T-helper 2 cell treated with Interferon-gamma antibody and Interleukin-4, amounts not matched to agents 100 ng/mL and 5 ng/mL, for 36 hours (primary cell): ENCODE results near the gene RAI2. TPM values are rescaled to one million over a fixed set of nuclear protein-coding genes. Genes with fewer than 3 reads are reported as not detected.

ENCODE experiments used
- intact Hi-C: fragments of 100-400 bp; cut with micrococcal nuclease; formaldehyde crosslinking; loops from one replicate; pipeline ENCODE4 v1.15.1; 2023
- total RNA-seq: library from RNA; stranded (reverse); gene quantifications from 2 replicates; pipeline ENCODE4 v1.2.3, GENCODE V29; 2022

RAI2 gene
- 0.09 TPM in 1 of 2 replicates, not detected in the other for total RNA-seq

GRCh38 chrX:17860811-17861488, at the start of gene RAI2:
Gene RAI2, minus strand, starts transcription at chrX:17861298. Its CDS starts 59,288 bp downstream, at chrX:17802010.
- intact Hi-C loops: no loop called here

DNA sequence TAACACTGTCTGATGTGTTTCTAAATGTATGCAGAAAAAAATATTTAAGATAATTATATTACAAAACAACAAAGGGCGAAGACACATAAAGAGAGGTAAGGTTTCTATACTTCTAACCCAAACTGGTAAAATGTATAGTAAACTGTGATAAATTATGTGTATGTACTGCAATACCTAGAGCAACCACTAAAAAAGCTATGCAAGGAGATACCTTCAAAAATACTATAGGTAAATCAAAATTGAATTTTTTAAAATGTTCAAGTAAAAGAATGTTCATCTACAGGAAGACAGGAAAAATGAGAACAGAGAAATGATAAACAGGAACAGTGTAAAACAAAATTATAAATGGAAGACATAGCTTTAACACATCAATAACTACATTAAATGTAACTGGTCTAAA, 27.3 kb upstream of the RAI2 start:
- intact Hi-C loops: no loop called here

- intact Hi-C loops: no loop called here
Observed at GRCh38 chrX:17882680-17883079, 21.6 kb upstream of the RAI2 start.

DNA sequence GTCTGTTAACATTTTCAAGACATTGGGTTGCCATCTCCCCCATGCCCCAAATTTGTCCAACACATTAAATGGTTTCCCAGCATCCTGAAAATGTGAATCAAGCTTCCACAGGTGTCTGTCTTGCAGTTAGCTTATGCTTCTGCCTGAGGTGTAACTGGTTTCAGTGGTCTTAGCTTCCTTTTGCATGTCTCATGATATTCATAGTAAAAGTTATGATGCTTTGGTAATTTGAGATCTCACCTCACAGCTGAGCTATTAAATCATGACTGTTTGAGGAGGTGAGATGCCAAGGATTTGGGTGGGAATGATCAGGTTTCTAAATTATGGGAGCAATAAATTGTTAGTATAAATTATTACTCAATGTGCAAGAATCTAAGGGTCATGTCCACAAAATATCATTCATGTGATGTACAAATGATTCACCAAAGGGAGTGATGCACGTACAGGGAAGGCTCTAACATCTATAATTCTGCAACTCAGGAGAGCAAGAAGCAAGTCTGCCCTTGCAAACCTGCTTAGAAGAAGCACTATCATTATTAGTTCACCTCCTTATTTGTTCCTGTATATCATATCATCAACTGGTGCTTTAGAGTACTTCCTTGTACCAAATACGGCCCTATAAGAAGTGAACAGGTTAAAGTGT, 17.1 kb upstream of the RAI2 start:
- intact Hi-C loops: no loop called here

- intact Hi-C loops: no loop called here
Observed at GRCh38 chrX:17876135-17876534, 15.0 kb upstream of the RAI2 start.

DNA sequence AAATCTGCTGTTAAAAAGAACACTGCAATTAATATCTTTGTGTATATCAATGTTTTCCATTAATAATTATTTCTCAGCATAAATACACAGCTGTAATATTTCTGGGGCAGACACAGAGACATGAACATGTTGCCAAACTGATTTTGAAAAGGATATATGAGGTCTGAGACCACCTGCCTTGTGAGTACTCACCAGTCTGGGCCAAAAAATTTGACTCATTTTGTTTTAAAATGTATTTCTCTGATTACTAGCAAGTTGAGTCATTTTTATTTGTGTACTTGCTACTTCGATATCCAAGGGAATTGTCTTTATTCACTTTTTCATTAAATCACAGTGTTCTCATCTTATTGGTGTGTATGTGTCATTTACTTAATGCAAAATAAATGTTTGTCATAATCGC, 8.5 kb upstream of the RAI2 start:
- intact Hi-C loops: no loop called here

DNA sequence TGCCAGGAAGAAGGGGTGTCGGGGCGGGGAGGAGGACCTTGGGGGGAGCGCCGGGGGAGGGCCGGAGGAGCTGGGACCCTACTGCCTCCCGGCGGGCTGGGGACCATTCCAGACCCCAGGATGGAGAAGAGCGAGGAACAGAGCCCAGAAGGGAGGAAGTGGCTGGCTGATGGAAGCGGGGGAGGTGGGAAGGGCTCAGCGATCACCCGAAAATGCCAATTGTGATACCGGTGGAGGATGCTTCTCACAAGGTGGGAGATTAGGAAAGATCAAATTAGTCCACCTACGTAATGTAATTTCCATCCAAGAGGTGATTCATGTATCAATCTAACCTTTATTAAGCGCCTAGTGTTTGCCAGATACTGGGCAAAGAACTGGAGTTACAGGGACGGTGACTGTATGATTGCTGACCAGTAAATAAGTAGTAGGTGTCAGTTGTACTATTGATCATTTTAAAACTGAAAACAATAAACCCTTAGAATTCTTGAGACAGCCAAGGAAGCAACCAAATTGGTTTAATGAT, 452 bp upstream of the RAI2 start:
- intact Hi-C loops: no loop called here

GRCh38 chrX:17860179-17860780, 818 bp downstream of the RAI2 start:
- intact Hi-C loops: no loop called here

- intact Hi-C loops: no loop called here
Observed at GRCh38 chrX:17859609-17860178, 1.4 kb downstream of the RAI2 start.

GRCh38 chrX:17854531-17854930, 6.6 kb downstream of the RAI2 start:
- intact Hi-C loops: no loop called here

DNA sequence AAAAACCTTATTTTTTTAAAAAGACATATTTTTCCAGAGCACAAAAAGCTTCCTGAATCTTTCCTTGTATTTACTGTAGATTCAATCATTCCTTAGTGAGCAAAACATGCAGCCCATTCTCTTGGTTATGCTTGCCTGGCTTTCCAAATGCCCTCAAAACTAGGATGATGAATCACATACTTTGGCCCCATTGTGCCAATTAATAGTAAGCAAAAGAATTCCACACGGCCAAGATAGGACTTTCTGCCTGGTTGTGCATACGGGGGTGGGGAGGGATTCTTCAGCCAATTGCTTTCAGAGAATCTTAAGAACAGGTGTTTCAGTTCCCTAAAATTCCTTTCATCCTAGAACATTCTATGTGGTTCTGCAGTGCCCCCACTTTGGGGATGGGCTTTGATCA, 7.0 kb downstream of the RAI2 start:
- intact Hi-C loops: no loop called here

DNA sequence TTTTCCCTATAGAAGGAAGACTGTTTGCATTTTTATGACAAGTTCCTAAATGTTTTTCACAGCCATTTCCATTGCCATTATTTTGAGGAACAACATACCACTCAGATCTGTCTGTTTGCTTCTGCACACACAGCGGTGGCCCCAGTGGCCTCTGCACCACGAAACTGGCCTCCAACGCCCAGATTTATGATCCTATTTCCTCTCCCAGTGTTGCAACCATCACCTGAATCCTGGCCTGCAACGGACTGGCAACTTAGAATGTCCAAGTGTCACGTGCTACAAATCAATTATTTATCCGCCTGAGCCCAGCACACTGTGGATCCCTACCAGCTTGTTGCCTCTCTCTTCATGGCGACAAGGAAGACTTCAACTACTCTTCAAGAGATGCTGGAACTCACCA, 9.2 kb downstream of the RAI2 start:
- intact Hi-C loops: no loop called here

- intact Hi-C loops: no loop called here
Observed at GRCh38 chrX:17848545-17849265, 12.4 kb downstream of the RAI2 start.

DNA sequence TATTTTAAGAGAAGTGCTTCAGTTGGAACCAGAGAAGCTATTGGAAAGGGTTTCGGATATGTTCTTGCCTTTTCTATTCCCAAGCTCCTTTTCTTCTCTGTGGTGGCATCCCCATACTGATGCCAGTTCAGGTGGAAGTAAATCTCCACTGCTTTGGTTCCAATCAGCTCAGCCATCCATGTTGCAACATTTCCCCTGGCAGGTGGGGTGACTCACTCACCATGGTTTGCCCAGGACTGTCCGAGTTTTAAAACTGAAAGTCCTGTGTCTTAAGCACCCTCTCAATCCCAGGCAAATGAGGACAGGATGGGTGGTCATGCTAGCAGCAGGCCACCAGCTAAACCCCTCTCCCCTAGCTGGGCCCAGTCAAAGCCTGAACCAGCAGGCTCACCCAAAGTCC, 15.1 kb downstream of the RAI2 start:
- intact Hi-C loops: no loop called here

DNA sequence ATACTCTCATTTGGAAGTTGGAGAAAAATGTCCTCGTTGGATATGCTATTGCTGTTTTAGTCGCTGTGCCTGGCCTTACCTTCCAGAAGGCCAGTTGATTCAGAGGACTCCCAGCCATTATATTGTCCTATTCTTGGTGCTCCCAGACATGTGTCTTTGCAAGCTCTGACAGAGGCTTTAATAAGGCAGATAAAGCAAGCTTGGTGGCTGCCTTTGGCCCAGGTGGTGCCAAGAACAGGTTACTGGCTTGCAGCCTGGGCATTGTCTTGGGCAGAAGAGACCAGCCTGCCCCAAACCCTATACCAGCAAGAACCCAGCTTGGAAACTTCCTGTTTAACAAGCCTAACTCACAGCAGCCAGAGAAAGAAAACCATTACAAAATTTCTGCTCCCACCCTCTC, 16.9 kb downstream of the RAI2 start:
- intact Hi-C loops: no loop called here

- intact Hi-C loops: no loop called here
Observed at GRCh38 chrX:17842769-17843525, 18.2 kb downstream of the RAI2 start.

- intact Hi-C loops: no loop called here
Observed at GRCh38 chrX:17839269-17839668, 21.8 kb downstream of the RAI2 start.

DNA sequence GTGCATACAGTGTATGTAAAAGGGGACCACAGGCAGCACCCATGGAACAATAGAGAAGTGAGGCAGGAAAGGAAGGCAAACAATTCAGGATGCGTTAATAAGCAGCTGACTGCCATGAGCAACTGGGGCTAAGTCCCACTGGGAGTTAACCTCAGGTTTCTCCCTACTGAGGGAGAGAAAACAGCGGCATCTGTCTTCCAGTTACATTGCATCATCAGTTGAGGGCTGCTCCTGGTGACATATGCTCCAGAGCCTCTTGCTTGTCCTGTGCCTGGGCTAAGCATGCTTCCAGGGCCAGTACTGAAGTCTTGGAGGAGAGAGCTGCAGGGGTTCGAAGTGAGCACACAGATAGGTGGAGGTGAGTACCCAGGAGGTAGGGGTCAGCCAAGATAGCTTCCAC, 24.3 kb downstream of the RAI2 start:
- intact Hi-C loops: no loop called here

GRCh38 chrX:17833954-17834353, 27.1 kb downstream of the RAI2 start:
- intact Hi-C loops: no loop called here

DNA sequence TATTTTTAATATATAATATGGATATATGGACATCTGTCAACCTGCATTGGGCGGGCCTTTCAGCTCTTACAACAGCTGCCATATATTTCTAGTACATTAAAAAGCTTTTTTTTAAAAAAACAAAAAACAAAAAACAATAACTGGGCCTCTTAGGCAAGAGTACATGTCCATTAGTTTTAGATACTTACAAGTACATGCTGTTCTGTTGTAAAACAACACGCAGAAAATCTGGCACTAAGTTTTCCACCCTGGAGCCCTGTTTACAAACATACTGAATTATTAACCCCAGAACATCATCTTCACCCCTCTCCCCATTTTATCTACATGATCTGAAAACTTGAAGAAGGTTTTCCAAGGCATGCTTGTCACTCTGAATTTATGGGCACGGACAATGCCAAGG, 29.8 kb downstream of the RAI2 start:
- intact Hi-C loops: no loop called here

DNA sequence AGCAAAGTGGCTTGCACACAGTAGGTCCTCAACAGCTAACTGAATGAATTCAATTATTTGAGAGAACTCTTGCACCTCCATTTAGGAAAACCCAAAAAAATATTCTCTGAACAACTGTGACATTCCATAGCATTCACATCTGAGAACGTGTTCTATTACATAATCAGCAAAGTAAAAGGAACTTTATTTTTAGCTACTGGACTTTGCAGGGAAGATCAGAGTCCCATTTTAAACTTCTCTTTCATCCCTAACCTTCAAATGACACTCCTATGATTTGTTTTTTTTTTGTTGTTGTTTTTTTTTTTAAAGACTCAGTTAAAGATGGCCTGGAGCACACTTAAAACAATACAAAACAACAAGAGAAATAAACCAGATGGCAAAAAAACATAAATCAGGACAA, 30.9 kb downstream of the RAI2 start:
- intact Hi-C loops: no loop called here
